Iris pigment epithelial cell (primary cell): Measurements from ENCODE around the gene MFSD2A.
"Not testable (repeated sequence)": the region's sequence is repeated elsewhere in the genome, so short reads cannot be mapped to it uniquely, and the experiment has no call there.

ENCODE experiments used
- DNase-seq: peaks from one replicate; pipeline ENCODE4 v3.0.0-alpha.2; 2011; ENCODE audit warnings: low read depth

The MFSD2A gene

DNA sequence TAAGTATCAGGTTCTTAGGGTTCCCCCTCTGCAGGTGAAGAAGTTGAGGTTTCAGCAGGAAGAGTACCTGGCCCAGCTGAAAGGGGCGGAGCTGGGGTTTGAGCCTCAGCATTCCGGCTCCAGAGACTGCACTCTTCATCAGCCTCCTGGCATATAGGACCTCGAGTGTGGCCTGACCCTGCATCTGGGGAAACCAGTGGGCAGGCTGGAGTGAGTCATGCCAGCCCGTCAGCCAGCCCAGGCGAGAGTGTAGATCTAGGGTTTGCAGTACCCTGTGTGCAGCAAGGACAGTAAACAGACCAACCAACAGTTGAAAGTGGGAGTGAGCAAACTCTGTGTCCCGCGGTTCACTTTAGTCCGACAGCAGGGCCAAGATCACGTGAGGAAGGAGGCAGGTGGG is 14.1 kb downstream of the MFSD2A start:
- no peak for DNase-seq

DNA sequence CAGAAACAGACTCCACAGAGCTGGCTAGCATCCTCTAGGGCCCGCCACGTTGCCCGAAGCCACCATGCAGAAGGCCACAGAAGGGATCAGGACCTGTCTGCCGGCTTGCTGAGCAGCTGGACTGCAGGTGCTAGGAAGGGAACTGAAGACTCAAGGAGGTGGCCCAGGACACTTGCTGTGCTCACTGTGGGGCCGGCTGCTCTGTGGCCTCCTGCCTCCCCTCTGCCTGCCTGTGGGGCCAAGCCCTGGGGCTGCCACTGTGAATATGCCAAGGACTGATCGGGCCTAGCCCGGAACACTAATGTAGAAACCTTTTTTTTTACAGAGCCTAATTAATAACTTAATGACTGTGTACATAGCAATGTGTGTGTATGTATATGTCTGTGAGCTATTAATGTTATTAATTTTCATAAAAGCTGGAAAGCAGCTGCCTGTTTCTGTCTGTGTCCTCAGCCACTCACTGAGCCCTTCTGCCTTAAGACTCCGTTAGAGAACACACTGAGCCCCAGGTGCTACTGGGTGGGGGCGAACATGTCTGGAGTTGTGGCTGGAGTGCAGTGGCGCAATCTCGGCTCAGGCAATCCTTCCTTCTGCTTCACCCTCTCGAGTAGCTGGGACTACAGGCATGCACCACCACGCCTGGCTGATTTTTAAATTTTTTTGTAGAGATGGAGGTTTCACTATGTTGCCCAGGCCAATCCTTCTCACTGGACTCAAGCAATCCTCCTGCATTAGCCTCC is 14.8 kb downstream of the MFSD2A start:
- DNase-seq = no peak

DNA sequence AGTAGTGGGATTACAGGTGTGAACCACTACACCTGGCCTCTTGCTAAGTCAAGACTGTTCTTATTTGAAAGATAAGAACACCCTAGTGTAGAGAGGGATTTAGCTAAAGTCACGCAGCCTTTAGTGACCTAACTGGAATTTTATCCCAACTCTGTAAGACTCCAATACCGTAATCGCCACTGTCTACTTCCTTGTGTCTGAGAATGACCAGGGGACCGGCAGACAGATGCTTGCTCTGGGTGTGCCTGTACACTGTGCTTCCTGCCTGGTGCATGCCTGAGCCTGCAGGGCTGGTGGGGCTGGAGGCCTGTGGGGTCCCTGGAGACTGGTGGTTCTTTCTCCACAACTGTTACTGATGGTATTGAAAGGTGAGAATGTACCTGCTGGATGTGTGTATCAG is 15.3 kb downstream of the MFSD2A start:
- DNase-seq = no peak

DNA sequence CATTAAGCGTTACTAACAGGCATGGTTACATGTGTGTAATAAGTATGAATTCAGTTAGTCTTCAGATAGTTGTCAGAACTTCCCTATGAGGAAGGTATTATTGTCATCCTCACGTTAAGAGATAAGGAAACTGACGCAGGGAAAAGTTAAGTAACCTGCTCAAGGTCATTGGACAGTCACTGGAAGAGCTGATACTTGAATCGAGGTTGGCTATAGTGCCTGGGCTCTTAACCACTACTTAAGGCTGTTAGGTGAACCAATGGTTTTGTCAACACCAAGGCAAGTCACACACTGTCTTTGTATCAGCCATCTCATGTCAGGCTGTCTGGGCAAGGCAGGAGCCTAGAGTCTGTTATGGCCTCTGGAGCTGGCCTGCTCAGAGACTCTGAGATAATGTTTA is 16.2 kb downstream of the MFSD2A start:
- no peak for DNase-seq

DNA sequence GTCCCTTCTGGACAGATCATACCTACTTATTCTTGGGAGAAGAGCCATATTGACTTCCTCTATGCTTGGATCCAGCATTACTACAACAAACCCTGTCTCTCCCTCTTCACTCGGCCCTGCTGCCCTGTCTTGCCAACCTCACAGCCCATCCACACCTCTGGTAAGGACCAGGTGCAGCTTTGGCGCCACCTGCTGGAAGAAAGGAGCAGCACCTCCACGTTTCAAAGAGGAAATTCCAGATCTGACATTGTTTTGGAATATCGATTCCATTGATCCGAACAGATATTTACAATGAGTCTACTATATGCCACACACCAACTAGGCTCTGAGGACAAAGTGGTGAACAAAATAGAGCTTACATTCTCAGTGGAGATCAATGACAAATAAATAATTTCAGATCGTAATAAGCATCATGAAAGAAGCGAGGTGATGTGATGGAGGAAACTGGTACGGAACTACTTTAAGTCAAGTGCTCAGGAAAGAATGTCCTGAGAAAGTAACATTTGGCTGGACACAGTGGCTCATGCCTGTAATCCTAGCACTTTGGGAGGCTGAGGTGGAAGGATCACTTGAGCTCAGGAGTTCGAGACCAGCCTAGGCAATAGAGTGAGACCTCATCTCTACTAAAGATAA is 18.7 kb downstream of the MFSD2A start:
- DNase-seq = peak; percentile 42

DNA sequence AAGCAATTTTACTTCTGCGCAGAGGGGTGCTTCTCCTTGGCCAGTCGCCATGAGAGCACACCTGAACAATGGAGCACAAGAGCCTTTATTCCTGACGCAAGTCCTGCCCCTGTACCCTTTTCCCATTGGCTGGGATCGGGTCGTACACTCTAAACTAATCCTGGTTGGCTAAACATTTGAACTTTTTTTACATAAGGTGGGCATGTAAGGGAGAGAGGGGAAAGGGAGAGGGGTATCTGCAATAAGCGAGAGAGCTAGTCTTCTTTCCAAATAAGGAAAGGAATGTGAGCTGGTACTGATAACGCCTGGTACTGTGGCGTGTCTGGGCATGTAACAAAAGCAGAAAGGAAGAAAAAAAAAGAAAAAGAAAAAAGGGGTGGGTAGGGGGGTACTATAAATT is 21.8 kb downstream of the MFSD2A start:
- DNase-seq = no peak

DNA sequence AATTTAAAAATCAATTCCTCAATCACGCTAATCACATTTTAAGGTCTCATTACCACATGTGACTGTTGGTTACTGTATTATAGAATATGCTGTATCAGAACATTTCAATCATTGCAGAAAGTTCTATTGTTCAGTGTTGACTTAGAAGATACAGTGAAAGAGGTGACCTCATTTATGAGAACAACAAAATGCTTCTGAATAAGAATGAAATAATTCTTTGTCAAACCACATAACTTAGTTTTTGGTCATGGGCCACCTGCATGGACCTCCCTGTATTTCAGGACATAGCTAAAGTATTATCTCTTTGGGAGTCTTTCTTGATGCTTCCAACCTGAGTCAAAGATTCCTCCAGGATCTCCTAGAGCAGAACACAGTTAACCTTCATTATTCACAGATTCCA is 22.3 kb downstream of the MFSD2A start:
- peak; percentile 12 for DNase-seq

DNA sequence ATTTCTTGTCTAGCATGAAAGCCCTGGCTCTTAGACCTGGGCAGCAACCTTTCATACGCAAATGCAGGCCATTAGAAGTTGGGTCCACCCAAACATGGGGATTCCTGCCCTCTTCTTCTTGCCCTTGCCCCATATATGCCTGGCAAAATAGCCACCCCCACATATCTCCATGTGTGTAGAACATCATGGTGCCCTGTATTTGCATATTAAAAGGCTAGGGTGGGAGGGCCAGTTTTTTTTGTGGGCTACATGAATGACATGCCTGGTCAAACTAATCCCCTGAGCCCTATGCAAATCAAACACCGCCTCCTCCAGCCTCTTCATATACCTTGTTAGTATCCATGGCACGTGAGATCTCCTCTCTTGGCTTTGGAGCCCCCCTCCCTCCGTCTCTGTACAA is 24.7 kb downstream of the MFSD2A start:
- DNase-seq = no peak

DNA sequence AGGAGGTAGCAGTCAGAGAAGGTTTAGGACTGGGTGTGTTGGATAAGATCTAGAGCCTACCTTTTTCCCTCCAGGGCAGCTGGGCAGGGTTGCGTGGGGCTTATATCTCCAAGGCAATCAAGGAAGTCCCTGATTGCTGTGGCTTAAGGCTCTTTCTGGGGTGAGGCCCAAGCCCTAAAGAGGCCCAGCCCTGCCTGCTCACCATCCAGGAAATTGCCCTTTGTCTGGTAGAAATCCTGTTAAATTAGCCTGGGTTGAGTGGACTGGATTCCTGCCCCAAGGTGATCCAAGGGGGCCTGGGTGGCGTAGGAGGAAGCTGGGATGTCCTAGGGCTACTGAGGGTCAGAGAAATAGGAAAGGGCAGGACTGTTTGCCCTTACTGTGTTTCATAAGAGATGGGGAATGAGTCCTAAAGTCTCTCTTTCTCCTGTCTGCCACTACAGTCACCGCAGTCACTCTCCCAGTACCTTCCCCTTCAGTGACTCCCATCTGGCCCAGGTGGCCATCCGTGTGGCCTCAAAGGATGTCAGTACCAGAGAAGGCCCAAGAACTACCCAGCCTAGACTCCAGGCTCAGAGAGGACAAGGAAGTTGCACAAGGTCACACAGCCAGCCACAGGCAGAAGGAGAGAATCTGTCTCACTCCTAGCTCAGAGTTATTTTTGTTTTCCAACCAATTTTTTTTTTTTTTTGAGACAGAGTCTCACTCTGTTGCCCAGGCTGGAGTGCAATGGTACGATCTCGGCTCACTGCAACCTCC is 25.8 kb downstream of the MFSD2A start:
- DNase-seq = no peak

DNA sequence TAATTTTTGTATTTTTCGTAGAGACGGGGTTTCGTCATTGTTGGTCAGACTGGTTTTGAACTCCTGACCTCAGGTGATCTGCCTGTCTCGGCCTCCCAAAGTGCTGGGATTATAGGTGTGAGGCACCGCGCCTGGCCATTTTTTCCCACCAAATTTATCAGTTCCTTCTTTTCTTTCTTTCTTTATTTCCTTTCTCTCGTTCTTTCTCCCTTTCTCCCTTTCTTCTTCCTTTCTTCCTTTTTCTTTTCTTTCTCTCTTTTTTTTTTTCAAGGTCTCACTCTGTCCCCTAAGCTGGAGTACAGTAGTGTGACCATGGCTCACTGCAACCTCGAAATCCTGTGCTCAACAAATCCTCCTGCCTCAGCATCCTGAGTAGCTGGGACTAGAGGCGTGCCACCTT is 26.4 kb downstream of the MFSD2A start:
- no peak for DNase-seq

DNA sequence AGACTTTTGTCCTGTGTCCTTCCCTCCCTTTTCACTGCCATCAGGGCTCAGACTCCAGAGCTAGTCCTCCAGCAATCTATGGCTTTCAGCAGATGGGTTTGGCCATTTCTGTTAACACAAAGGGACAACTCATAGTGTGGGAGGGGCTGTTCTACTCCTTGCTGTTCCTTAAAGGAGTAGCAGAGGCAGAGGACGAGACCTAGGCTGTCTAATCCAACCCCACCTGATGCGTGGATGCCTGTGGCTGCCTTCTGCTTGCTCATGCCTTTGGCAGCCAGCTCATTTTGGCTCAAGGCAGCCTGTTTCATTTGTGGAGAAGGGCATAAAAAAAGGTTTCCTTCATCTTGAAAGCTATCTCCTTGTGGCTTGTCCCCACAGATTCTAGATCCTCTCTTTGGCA is 27.0 kb downstream of the MFSD2A start:
- peak; percentile 92 for DNase-seq

DNA sequence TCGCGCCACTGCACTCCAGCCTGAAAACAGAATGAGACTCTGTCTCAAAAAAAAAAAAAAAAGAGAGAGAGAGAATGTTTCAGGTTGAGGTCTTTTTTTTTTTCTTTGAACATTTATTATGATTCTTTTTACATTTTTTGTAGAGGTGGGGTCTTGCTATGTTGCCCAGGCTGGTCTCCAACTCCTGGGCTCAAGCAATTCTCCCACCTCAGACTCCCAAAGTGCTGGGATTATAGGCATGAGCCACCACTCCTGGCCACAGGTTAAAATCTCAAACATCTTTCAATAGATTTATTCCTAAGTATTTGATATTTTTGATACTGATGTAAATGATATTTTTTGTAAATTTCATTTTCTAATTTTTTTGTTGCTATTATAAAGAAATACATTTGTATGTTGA is 29.5 kb downstream of the MFSD2A start:
- not testable (repeated sequence) for DNase-seq

DNA sequence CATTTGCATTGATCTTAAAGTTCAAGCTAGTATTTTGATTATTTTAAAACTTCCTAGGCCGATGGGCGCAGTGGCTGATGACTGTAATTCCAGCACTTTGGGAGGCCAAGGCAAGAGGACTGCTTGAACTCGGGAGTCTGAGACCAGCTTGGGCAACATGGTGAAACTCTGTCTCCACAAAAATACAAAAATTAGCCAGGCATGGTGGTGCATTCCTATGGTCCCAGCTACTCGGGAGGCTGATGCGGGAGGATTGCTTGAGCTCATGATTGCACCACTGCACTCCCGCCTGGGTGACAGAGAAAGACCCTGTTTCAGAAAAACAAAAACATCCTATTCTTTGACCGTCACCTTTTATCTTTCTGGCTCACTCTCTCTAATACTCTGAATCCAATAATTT is 30.0 kb downstream of the MFSD2A start:
- DNase-seq = no peak

DNA sequence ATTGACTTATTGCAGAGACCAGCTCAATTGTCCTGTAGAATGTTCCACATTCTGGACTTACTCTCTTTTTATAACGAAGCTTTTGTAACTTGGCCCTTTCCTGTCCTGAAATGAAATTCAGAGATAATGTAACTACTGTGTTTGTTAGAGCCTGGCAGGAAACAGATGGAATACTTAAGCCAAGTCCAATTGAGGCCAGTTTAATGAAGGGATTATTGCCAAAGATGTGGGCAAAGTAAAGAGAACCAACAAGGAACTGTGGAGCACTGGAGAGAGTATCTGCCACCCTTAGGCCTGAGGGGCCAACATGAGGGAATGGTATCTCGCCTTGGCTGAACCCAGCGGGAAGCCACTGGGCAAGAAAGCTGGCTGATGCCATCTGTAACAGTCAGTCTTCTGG is 32.9 kb downstream of the MFSD2A start:
- no peak for DNase-seq

DNA sequence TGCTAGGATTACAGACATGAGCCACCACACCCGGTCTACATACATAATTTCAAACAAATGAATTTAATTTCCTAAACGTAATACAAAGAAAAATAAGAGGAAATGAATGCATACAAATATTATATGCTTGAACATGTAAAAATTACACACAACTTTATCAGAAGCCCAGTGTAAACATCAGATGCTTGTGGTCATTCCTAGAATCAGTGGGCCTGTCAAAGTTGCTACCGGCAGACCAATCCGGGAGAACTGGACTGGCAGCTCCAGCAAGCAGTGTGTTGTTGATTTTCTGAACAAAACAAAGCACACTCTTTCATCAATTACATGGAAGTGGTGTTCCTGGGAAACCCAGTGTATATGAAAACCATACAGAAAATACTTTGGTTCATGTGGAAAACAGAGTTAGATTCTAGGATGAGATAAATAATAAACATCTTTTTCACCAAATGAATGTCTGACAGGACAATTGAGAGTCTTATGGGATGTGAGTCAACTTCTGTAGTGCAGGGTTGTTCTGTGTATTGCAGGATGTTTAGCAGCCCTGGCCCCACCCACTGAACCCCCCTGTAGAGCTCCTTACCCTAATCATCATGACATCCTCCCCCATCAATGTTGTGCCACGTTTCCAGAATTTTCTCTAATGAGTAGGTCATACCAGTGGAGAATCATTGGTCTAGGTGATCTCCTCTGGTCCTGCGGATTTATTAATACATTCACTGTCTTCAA is 33.8 kb downstream of the MFSD2A start:
- peak; percentile 72 for DNase-seq

DNA sequence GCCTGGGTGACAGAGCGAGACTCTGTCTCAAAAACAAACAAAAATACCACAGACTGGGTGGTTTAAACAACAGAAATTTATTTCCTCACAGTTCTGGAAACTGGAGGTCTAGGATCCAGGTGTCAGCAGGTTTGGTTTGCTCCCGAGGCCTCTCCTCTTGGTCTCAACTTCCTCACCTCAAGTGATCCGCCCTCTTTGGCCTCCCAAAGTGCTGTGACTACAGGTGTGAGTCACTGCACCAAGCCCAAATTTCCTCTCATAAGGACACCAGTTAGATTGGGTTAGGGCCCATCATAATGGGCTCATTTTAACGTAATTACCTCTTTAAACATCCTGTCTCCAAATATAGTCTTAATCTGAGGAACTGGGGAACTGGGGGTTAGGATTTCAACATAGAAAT is 35.5 kb downstream of the MFSD2A start:
- DNase-seq = no peak

DNA sequence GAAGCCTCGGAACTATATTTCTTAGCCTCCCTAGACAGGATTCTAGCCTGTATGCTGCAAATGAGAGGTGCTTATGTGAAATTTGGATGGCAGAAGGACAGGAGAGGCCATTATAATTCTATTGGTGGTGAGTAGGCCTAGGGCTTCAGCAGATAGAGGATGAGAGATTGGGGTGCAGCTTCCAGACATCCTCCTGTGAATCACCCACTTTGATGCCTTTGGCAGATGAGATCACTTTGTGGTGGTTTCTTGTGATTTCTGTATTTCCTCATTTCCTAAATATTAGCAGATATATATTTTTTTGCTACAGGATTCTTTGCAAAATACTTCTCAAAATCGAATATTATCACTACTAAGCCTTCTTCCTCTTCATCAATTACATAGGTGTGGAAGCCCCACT is 37.3 kb downstream of the MFSD2A start:
- peak; percentile 68 for DNase-seq

DNA sequence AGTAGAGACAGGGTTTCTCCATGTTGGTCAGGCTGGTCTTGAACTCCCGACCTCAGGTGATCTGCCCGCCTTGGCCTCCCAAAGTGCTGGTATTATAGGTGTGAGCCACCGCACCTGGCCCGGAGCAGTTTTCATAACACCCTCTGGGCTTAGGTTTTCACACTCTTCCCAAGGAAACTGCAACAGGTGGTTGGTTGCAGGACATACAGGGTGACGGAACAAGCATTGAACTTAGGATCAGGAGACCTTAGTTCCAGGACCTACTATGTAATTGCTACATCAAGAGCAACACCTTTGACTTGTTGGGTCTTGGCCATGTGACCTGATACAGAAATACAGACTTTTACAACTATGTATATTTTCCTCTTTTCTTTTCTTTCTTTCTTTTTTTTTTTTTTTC is 37.9 kb downstream of the MFSD2A start:
- no peak for DNase-seq

DNA sequence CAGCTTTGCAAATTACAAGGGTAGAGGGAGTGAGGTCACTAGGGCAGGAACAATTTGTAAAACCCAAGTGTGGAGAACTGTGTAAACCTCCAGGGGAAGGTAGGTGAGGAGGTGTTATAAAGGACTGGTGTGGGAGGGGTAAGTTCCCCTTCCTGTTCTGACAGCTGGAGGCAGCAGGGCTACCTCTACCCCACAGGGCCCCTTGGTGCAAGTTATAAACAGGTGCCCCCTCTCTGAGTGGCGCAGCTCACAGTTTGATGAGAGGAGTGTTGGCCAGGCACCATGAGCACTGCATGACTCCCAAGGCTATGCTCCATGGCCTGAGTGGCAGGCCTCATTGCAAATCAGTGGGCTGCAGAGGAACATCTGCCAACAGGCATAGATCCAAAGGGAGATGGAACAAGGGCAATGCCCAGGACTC is 41.0 kb downstream of the MFSD2A start:
- no peak for DNase-seq

DNA sequence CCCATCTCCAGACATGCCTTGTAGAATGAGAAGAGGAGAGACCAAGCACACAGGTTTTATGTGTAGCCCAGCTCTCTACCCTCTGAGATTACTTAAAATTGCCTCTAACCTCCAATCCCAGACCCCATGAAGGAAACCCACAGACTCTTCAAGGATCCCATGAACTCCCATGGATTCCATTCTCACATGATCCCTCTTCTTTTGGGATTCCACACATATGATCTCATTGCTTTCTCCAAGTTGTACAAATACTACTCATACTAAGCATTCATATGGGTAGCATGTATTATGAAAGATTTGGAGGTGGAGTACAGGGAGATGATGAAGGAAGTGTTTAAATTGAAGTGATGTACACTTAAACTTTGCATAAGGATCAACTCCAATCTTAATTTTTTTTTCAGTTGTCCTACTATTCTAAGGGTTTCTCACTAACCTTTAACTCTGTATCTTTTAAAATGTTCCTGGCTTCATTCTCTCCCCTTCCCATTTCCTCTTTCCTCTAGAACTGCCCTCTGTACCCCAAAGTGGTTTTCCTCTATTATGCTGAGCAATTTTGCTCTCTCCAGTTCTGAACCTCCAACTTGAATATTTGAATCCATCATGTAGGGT is 41.6 kb downstream of the MFSD2A start:
- no peak for DNase-seq

DNA sequence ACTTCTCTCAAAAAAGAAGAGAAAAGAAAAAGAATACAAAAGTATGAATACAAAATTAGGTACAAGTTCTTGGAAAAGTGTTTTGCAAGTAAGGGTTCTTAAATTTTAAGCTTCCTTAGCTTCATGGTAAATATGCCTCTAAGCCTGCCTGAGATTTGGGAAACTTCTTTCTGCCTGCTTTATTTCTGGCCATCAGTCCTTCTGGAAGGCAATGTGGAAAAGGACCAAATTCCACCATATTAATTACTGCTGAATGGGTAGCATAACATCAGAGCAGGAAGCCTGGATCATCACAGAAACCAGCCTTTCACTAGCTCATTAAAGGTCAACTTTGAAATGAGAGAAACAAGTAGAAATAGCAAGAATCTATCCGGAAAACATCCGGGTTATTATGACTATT is 46.5 kb downstream of the MFSD2A start:
- no peak for DNase-seq
